MM.1S (cell line): Measurements from ENCODE around the gene PSG6.
"Not testable (repeated sequence)": the region's sequence is repeated elsewhere in the genome, so short reads cannot be mapped to it uniquely, and the experiment has no call there.

Experiments
- EZH2 ChIP-seq: fragments of 300-600 bp; sonication (generic); optimal IDR thresholded peaks from 2 replicates; pipeline ENCODE3; 2017; ENCODE audit warnings: low read depth, mild to moderate bottlenecking, antibody characterized with exemption, low read length, mixed read lengths
- EZH2phosphoT487 ChIP-seq: fragments of 300-600 bp; sonication (generic); IDR thresholded peaks from 2 replicates; pipeline ENCODE4 v1.6.1; 2018; ENCODE audit warnings: antibody characterized with exemption, low read length
- TF ChIP-seq, protein P1 (sequence below): fragments of 300-600 bp; sonication (generic); IDR thresholded peaks from 2 replicates; pipeline ENCODE4 v1.5.1; 2016; ENCODE audit warnings: antibody characterized with exemption, low read length, mixed read lengths

GRCh38 chr19:42897729-42898128 lies 20.0 kb downstream of the PSG6 start:
- not testable (repeated sequence) for TF ChIP-seq EZH2, EZH2phosphoT487
- TF ChIP-seq, protein P1, sequence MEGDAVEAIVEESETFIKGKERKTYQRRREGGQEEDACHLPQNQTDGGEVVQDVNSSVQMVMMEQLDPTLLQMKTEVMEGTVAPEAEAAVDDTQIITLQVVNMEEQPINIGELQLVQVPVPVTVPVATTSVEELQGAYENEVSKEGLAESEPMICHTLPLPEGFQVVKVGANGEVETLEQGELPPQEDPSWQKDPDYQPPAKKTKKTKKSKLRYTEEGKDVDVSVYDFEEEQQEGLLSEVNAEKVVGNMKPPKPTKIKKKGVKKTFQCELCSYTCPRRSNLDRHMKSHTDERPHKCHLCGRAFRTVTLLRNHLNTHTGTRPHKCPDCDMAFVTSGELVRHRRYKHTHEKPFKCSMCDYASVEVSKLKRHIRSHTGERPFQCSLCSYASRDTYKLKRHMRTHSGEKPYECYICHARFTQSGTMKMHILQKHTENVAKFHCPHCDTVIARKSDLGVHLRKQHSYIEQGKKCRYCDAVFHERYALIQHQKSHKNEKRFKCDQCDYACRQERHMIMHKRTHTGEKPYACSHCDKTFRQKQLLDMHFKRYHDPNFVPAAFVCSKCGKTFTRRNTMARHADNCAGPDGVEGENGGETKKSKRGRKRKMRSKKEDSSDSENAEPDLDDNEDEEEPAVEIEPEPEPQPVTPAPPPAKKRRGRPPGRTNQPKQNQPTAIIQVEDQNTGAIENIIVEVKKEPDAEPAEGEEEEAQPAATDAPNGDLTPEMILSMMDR, result not testable (repeated sequence)
